Measurements from ENCODE around the gene HEXB. TPM values are rescaled to one million over a fixed set of nuclear protein-coding genes. Genes with fewer than 3 reads are reported as not detected.

HEXB gene
- total and polyA plus RNA-seq, 7 donors, result 31.0 to 63.3 (median 48.4) TPM

DNA sequence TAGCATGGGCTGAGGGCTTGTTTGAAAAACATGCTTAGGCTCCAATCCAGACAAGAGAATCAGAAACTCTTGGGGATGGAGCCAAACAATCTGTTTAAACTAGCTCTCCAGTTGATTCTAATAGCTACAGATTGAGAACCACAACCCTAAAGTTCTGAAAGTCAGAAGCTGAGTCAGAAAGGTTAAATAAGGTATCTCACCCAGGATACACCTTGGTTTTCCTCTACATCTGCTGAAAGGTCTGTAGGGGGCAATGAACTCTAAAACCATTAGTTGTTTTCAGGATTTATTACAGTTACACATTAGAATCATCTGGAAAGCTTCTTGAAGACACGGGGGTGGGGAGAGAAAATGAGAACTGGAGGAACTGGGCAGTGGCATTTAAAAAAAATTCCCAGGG is 76.2 kb downstream of the HEXB start:
- intact Hi-C loops (cut with DNase I), result loop anchor here in 1 of 2 donors (10.0 kb wide), 1 partner anchor 584 kb away; no protein-coding TSS in a partner anchor
- peaks cover 22% of the 10 kb centered on the region for H3K4me1 ChIP-seq
- ATAC-seq (no peak), DNase-seq (no peak)
- WGBS, 3 donors, result 73 to 85% (median 83%) methylated on average over 1 of the region's 1 CpG
- H3K27ac ChIP-seq, result no peak overlapping the region
- peaks cover 12 to 72% of the 10 kb centered on the region in 2 donors for H3K36me3 ChIP-seq (ENCODE audit: insufficient read depth in 1 of 2, low read depth in 1 of 2)
- TF ChIP-seq, protein P1, sequence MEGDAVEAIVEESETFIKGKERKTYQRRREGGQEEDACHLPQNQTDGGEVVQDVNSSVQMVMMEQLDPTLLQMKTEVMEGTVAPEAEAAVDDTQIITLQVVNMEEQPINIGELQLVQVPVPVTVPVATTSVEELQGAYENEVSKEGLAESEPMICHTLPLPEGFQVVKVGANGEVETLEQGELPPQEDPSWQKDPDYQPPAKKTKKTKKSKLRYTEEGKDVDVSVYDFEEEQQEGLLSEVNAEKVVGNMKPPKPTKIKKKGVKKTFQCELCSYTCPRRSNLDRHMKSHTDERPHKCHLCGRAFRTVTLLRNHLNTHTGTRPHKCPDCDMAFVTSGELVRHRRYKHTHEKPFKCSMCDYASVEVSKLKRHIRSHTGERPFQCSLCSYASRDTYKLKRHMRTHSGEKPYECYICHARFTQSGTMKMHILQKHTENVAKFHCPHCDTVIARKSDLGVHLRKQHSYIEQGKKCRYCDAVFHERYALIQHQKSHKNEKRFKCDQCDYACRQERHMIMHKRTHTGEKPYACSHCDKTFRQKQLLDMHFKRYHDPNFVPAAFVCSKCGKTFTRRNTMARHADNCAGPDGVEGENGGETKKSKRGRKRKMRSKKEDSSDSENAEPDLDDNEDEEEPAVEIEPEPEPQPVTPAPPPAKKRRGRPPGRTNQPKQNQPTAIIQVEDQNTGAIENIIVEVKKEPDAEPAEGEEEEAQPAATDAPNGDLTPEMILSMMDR (IDR thresholded peaks at IDR 0.05), result no peak
- H3K9me3 ChIP-seq, result no peaks in the 10 kb centered on the region
- H3K27me3 ChIP-seq (ENCODE audit: insufficient read depth in 3 of 3, low read length in 2 of 3), result no peaks in the 10 kb centered on the region
- H3K4me3 ChIP-seq, result no peak overlapping the region

DNA sequence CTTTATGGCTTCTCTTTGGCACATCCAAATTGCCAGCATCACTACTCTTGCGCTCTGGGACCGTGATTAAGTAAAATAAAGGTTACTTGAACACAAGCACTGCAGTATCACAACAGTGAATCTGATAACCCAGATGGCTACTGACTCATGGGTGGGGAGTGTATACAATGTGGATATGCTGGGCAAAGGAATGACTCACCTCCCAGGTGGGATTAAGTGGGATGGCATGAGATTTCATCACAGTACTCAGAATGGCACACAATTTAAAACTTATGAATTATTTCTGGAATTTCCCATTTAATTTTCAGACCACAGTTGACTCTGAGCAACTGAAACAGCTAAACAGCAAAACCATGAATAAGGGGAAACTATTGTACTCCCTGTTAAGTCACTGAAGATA is 77.6 kb downstream of the HEXB start:
- H3K36me3 ChIP-seq (ENCODE audit: insufficient read depth in 1 of 2, low read depth in 1 of 2), result peaks cover 12 to 58% of the 10 kb centered on the region in 2 donors
- intact Hi-C loops (cut with DNase I), result loop anchor here in 1 of 2 donors (10.0 kb wide), 1 partner anchor 582 kb away; no protein-coding TSS in a partner anchor
- H3K4me1 ChIP-seq, result peaks cover 23% of the 10 kb centered on the region
- TF ChIP-seq, protein P1 (IDR thresholded peaks at IDR 0.05), result no peak
- WGBS, 3 donors, result 85 to 94% (median 94%) methylated on average over 2 of the region's 2 CpGs
- H3K27me3 ChIP-seq (ENCODE audit: insufficient read depth in 3 of 3, low read length in 2 of 3), result no peaks in the 10 kb centered on the region
- peak overlapping the region; percentile 1 for H3K27ac ChIP-seq
- peak in 3 of 4 donors; percentile 47 to 69 (median 49) for ATAC-seq
- no peak overlapping the region for H3K4me3 ChIP-seq
- no peaks in the 10 kb centered on the region for H3K9me3 ChIP-seq
- DNase-seq, result no peak

DNA sequence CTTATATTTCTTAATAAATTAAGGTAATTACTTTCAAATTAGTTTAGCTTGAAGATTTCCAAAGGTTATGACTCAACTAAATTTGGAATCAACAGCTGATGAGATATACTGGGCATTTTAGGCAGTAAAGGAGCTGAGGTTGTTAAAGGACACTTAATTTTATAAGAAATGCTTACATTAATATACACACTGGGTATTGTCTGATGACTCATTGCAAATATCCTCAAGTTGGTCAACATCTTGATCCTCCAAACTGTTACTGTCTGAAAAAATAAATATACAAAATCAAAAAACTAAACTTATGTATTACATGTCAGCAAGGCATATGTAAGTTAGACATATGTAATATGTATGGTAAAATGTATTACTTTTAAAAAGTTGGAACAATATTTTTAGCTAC is 78.5 kb downstream of the HEXB start:
- no peak for DNase-seq
- intact Hi-C loops (cut with DNase I), result loop anchor here in 1 of 2 donors (10.0 kb wide), 1 partner anchor 581 kb away; no protein-coding TSS in a partner anchor
- Histone ChIP-seq H3K4me3 (no peak overlapping the region), H3K27me3 (ENCODE audit: insufficient read depth in 3 of 3, low read length in 2 of 3) (no peaks in the 10 kb centered on the region), H3K36me3 (ENCODE audit: insufficient read depth in 1 of 2, low read depth in 1 of 2) (peaks cover 8 to 49% of the 10 kb centered on the region in 2 donors), H3K9me3 (no peaks in the 10 kb centered on the region), H3K27ac (peak overlapping the region; percentile 1), H3K4me1 (peaks cover 29% of the 10 kb centered on the region)
- TF ChIP-seq, protein P1 (IDR thresholded peaks at IDR 0.05), result no peak
- ATAC-seq, result no peak

DNA sequence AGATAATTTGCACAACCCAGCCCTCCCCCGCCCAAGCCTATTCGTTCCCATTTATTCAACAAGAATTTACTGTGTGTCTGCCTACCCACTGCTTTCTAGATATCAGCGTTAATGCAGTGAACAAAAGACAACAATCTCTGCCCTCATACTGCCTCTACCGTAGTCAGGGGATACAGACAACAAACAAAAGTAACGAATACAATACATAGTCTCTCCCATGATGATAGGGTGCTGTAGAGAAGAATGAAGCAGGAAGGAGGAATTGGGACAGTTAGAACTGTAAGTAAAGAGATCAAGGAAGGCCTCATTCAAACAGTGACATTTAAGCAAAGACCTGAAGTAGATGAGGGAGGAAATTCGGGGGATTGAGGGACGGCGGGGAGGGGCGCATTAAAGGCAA is 80.2 kb downstream of the HEXB start:
- H3K4me1 ChIP-seq, result peaks cover 29% of the 10 kb centered on the region
- H3K4me3 ChIP-seq, result peak overlapping the region; percentile 93

More for the DNA sequence above, 80.2 kb downstream of the HEXB start:
- 77 to 86% (median 81%) methylated on average over 9 of the region's 9 CpGs for WGBS, 3 donors
- intact Hi-C loops (cut with DNase I), result loop anchor here in 1 of 2 donors (10.0 kb wide), 1 partner anchor 580 kb away; no protein-coding TSS in a partner anchor
- no peak overlapping the region for H3K27ac ChIP-seq
- H3K36me3 ChIP-seq (ENCODE audit: insufficient read depth in 1 of 2, low read depth in 1 of 2), result peaks cover 8 to 48% of the 10 kb centered on the region in 2 donors
- DNase-seq, result no peak
- H3K27me3 ChIP-seq (ENCODE audit: insufficient read depth in 3 of 3, low read length in 2 of 3), result no peaks in the 10 kb centered on the region
- ATAC-seq, result no peak
- no peaks in the 10 kb centered on the region for H3K9me3 ChIP-seq
- TF ChIP-seq, protein P1 (IDR thresholded peaks at IDR 0.05), result no peak

Measured in psoas muscle (tissue), 8 donors.